ENCODE results near the gene FYN.

DNA sequence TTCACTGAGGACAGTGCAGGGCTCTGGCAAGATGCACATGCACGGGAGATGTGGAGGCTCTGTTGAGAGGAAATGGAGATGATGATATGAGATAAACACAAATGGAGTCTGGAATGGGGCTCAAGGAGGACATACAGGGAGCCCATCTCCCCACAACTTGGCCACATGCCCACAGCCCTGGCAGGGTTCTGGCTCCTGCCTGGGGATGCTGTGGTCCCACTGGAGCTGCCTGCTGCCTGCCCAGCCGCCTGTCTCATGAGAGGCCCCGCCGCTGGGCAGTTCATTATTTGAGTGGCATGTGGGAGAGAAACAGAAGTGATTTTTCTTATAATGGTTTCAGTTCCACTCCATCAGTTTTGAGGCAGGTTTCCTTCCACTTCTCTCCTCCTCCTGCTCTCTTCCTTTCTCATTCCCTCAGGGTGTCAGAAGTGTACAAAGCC lies 134.0 kb downstream of the FYN start:
- TF ChIP-seq, protein P1, sequence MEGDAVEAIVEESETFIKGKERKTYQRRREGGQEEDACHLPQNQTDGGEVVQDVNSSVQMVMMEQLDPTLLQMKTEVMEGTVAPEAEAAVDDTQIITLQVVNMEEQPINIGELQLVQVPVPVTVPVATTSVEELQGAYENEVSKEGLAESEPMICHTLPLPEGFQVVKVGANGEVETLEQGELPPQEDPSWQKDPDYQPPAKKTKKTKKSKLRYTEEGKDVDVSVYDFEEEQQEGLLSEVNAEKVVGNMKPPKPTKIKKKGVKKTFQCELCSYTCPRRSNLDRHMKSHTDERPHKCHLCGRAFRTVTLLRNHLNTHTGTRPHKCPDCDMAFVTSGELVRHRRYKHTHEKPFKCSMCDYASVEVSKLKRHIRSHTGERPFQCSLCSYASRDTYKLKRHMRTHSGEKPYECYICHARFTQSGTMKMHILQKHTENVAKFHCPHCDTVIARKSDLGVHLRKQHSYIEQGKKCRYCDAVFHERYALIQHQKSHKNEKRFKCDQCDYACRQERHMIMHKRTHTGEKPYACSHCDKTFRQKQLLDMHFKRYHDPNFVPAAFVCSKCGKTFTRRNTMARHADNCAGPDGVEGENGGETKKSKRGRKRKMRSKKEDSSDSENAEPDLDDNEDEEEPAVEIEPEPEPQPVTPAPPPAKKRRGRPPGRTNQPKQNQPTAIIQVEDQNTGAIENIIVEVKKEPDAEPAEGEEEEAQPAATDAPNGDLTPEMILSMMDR (IDR thresholded peaks at IDR 0.05 in 2 of 3, conservative IDR thresholded peaks at IDR 0.05 in 1 of 3; ENCODE audit: control insufficient read depth in 2 of 3, extremely low read depth in 1 of 3, insufficient read depth in 1 of 3, low read depth in 3 of 3, low read length in 3 of 3): no peak
- TF ChIP-seq, protein P2, sequence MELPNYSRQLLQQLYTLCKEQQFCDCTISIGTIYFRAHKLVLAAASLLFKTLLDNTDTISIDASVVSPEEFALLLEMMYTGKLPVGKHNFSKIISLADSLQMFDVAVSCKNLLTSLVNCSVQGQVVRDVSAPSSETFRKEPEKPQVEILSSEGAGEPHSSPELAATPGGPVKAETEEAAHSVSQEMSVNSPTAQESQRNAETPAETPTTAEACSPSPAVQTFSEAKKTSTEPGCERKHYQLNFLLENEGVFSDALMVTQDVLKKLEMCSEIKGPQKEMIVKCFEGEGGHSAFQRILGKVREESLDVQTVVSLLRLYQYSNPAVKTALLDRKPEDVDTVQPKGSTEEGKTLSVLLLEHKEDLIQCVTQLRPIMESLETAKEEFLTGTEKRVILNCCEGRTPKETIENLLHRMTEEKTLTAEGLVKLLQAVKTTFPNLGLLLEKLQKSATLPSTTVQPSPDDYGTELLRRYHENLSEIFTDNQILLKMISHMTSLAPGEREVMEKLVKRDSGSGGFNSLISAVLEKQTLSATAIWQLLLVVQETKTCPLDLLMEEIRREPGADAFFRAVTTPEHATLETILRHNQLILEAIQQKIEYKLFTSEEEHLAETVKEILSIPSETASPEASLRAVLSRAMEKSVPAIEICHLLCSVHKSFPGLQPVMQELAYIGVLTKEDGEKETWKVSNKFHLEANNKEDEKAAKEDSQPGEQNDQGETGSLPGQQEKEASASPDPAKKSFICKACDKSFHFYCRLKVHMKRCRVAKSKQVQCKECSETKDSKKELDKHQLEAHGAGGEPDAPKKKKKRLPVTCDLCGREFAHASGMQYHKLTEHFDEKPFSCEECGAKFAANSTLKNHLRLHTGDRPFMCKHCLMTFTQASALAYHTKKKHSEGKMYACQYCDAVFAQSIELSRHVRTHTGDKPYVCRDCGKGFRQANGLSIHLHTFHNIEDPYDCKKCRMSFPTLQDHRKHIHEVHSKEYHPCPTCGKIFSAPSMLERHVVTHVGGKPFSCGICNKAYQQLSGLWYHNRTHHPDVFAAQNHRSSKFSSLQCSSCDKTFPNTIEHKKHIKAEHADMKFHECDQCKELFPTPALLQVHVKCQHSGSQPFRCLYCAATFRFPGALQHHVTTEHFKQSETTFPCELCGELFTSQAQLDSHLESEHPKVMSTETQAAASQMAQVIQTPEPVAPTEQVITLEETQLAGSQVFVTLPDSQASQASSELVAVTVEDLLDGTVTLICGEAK (IDR thresholded peaks at IDR 0.05; ENCODE audit: borderline replicate concordance): no peak
- TF ChIP-seq TAF1 (IDR thresholded peaks at IDR 0.05; ENCODE audit: borderline replicate concordance, low read depth, low read length) (no peak), RAD51 (IDR thresholded peaks at IDR 0.05) (no peak), CREB1 (IDR thresholded peaks at IDR 0.05; ENCODE audit: low read depth) (no peak), BHLHE40 (IDR thresholded peaks at IDR 0.05; ENCODE audit: borderline replicate concordance in 1 of 2, low read depth in 2 of 2, low read length in 1 of 2) (no peak), EP300 (IDR thresholded peaks at IDR 0.05; ENCODE audit: borderline replicate concordance in 1 of 2, control insufficient read depth in 1 of 2, low read depth in 2 of 2, low read length in 2 of 2) (no peak)
- TF ChIP-seq, protein P3, sequence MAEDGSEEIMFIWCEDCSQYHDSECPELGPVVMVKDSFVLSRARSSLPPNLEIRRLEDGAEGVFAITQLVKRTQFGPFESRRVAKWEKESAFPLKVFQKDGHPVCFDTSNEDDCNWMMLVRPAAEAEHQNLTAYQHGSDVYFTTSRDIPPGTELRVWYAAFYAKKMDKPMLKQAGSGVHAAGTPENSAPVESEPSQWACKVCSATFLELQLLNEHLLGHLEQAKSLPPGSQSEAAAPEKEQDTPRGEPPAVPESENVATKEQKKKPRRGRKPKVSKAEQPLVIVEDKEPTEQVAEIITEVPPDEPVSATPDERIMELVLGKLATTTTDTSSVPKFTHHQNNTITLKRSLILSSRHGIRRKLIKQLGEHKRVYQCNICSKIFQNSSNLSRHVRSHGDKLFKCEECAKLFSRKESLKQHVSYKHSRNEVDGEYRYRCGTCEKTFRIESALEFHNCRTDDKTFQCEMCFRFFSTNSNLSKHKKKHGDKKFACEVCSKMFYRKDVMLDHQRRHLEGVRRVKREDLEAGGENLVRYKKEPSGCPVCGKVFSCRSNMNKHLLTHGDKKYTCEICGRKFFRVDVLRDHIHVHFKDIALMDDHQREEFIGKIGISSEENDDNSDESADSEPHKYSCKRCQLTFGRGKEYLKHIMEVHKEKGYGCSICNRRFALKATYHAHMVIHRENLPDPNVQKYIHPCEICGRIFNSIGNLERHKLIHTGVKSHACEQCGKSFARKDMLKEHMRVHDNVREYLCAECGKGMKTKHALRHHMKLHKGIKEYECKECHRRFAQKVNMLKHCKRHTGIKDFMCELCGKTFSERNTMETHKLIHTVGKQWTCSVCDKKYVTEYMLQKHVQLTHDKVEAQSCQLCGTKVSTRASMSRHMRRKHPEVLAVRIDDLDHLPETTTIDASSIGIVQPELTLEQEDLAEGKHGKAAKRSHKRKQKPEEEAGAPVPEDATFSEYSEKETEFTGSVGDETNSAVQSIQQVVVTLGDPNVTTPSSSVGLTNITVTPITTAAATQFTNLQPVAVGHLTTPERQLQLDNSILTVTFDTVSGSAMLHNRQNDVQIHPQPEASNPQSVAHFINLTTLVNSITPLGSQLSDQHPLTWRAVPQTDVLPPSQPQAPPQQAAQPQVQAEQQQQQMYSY (CRISPR knock-in tag; IDR thresholded peaks at IDR 0.05): no peak
